GM18519 (cell line): ENCODE measurements around the gene ACSL1.
"Not testable (repeated sequence)": the region's sequence is repeated elsewhere in the genome, so short reads cannot be mapped to it uniquely, and the experiment has no call there.

Experiments
- ATAC-seq: cut with Tn5 transposase; IDR thresholded peaks from one replicate; pipeline ENCODE4 v1.9.1; 2021; ENCODE audit warnings: mild to moderate bottlenecking, moderate library complexity; ENCODE audit not compliant: unreplicated experiment, low FRiP score

ACSL1 gene

DNA sequence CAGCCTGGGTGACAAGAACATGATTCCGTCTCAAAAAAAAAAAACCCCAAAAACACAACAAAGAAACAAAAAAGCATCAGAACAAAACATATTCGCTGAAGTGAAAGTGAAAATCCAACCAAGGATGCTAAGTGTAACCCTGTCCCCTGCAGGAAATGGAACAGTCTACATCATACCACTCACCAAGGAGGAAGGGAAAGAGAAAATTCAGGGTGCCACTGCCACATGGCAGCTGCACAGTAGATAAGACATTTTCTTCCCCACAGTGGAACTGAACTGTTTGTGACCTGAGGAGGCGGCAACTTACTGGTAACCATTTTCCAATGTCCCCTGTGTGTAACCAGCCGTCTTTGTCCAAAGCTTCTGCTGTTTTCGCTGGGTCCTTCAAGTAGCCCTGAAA is 63.7 kb downstream of the ACSL1 start:
- ATAC-seq, result peak; percentile 81

DNA sequence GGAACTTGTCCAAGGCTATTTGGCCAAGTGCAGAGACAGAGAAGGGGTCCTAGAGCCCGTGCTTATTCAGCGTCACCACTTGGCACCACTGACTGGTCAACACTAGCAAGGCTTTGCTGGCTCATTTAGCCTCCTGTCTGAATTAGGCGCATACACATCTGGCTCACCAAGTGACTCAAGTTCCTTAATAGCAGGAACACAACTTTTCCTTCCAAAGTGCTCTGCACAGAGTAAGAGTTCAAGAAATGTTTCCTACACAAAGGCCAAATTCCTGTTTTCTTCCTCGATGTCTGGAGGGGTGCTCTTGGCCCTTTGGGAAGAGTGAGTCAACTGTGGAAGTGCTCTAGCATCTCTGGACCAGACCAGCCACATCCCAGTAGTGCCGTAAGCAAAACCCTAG is 65.1 kb downstream of the ACSL1 start:
- no peak for ATAC-seq

DNA sequence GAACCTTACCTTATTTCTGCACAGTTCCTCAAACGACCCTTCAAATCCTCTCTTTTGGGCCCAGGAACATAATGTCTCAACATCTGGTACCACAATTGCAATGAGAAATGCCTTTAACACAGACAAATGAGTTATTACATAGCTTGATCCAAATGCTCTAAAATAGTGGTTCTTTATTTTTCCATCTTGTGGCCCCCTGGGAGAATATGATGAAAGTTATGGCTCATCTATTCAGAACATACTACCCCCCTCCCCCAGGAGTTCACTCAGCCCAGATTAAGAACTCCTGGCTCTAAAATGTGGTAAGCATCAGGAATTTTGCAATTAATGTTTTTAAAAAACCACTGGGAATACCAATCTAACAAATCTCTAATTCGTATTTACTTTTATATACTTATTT is 68.0 kb downstream of the ACSL1 start:
- ATAC-seq, result no peak

DNA sequence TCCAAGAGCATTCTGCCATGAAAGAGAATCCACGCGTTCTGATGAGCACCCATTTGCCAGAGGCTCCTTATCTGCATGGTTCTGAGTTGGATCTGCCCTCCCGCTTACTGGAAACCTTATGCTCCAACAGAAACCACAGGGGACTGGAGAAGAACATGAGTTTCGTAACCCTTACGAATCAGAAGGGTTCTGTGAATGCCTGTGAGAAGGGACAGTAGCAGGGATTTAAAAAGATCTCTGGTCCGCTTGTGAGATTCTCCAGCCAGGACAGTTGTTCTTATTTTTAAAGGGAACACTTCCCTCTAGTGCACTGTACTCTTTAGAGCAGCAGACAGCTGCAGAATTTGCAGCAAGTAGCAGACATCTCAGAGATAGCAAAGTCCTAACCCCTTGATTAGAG is 69.4 kb downstream of the ACSL1 start:
- ATAC-seq, result no peak

DNA sequence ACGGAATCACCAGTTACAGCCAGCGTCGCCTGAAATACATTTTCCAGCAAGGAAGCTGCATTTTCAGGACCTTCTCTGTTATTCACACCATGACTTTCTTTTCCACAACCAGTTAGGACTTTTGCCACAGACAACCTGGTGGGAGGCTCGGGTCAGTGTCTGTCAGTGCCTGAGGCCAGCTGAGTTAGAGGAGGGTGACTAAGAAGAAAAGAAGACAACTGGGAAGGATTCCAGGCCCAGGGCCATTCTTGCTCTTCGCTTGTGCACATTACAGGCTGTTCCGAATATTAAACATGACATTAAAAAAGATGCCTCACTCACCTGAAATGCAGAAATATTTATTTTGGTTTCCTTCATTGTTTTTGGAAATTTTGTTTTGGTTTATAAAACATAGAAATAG is 70.5 kb downstream of the ACSL1 start:
- ATAC-seq, result no peak

DNA sequence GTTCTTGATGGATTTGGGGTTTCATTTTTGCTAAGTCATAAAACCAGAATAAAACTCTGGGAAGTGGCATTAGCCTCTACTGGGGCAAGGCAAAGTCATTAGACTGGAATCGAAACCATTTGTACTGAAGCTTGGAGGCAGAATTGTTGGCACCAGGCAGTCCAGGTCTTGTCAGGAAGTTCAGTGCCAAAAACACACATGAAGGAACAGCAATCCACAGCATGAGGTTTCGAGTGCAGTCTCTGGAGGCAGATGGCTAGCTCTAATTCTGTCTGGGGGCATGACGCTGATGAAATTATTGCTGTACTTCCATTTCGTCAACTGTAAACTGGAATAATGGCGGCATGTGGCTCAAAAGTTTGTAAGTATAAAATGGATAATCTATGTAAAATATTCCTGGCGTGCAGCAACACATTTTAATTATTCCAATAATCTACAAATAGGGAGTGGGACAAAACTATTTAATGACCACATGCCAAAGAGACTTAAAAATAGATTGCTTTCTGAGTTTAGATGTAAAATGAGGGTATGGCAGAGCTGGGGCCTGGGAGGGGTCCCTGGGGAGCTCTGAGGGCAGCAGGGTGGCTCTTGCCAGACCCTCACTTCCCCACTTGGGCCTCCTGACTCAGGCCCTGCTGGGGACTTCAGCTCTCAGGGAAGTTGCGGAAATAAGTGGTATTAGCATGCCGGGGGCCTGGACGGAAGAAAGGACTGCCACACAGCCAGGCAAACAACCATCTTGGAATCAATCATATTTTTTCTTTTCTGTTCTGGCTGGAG is 73.1 kb downstream of the ACSL1 start:
- no peak for ATAC-seq

DNA sequence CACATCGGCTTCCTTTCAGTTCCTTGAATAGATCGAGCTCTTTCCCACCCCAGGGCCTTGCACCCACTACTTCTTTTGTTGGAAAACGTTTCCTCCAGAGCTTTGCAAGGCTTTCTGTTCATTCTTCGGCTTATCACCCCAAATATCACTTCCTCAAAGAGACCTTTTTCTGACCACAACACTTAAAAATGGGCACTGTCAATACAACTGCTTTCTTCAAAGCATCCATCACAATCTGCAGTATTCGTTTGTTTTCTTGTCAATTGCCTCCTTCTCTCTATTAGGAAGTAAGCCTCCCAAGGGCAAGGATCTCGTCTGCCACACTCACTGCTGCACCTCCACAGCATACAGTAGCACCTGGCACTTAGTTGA is 74.2 kb downstream of the ACSL1 start:
- no peak for ATAC-seq

DNA sequence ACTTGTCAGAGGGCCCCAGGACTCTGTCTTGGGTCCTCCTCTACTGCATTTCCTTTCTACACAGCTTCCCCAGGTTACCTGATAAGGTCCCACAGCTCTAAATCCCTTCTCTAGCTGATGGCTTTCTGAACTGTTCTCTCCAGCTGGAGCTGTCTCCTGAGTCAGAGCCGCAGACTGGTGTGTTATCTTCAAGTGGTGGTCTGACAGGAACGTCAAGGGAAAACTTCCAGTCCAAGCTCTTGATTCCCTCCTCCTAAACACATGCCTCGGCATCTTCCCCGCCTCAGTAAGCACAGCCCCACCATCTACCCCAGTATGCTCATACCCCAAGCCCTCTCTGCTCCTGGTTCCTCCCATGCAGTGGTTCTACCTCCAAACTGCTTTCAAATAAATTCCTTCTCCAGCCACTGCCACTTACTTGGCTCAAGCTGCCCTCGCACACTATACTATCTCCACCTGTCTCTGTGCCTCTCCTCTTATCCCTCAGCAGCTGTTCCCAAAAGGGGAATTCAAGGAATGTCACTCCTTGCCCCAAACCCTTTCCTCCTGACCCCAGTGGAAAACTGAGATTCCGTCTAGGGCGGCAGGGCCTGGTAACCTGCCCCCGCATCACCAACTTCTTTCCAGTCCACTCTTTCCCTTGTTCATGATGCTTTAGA is 74.7 kb downstream of the ACSL1 start:
- ATAC-seq, result no peak

DNA sequence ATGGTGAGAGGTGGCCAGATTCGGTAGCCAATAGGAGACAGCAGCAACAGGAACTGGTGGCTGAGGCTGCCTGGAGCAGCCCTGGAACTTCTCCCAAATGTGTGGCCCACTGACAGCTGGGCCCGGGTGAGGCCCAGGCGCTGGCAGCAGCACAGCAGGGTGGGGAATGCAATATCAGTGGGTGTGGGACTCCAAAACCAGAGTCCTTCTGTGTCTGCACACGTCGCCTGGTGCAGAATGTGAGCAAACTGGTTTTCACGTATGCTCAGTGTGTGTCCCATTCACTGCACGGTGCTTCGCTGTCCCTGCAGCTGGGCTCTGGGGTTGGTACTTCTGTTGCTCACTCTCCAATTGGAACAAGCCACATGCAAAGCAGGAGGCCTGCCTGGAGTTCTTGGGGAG is 77.5 kb downstream of the ACSL1 start:
- ATAC-seq, result no peak

DNA sequence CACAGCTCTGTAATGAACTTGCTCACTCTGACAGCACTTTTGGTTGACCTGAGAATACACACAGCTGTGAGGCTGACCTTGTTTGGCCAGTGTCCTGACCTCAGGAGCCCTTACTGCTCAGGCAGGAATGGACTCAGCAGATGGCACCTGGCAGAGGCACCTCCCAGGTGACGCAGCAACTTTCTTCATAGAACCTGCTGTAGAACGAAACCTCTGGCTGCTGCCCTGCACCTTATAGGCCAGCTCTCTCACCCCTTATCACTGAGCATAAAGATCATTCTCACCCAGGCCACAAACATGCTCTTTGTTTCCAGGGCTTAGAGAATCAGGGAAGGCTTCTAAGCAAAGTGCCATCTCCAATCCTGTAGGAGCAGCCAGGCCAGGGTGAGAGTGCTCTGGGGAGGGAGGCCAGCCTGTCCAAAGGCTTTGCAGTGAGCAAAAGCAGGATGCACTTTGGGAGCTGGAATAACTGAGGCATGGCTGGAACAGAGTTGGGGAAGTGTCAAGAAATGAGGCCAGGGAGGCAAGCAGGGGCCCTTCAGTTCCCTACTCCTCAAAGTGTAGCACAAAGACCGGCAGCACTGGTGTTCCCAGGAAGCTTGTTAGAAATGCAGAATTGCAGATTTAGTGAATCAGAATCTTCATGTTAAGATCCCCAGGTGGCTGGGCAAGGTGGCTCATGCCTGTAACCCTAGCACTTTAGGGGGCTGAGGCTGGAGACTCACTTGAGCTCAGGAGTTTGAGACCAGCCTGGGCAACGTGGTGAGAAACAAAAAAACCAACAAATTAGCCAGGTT is 78.5 kb downstream of the ACSL1 start:
- no peak for ATAC-seq

DNA sequence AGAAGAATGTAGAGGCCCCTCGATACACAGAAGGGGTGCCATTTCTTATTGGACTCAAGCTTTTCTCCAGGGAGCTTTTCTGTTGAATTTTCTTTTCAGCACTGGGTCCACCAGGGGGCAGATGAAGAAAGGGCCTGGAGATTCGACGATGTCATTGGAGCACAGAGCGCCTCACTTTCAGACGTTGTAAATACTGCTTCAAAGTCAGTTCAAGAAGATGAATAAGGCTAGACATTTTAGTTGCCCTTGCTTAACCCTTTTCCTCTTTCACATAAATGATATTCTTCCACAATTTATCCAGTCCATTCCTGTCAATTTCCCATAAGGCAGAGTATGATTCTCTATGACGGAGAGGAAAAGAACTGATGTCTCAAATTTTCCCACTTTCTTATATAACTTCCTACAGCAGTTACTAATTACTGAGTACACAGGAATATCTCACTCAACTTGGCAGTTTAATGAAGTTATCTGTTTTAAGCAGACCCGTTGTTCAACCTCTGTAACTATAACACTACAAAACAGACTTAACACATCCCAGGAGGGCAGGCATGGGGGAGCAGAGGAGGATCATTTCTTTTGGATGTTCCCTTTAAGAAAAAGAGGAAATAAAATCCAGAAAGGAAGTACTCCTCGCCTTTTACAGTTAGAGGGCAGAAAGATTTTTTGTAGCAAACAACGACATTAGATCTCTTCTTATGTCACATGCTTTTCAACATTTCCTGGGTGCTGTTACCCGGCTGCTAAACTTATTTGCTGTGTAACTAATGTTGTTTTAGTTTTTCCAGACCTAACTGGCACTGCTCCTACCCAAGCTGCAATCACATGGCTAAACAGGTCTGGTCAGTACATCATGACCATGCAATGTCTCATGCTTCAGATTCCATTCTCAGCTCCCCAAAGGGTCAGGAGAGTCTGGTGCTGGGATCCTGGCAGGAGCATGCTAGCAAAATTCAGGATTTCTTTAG is 79.7 kb downstream of the ACSL1 start:
- ATAC-seq, result no peak

DNA sequence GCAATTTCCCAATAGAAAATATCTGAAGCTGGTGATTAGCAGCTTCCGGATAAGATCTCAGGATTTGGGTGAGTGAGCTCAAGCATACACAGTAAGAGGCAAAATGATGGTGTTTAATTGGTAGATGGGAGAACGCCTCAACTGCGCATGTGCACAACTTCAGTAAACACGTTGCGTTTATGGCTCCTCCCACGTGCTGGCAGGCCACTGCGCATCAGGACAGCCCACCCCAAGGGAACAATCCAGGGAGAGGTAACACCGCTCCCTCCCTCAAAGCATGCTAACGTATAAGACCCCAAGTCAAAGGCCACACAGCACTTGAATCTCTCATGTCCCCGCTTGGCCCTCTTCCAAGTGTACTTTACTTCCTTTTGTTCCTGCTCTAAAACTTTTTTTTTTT is 81.5 kb downstream of the ACSL1 start:
- ATAC-seq, result no peak

DNA sequence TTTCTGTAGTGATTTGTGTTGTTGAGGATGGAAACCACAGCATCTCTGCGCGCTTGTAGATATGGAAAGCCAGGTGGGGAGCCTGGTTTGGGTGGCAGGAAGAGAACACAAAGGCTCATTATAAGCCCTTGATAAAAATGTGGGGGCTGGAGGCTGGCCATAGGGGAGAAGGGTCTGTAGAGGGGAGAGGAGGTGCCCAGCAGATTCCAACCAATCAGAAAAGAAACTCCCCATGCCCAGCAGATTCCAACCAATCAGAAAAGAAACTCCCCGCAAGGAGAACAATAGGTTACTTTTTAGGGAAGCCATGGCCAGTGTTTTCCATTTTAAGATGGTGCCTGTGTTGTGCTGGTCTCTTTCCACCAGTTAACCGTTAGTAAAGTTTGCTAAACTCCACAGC is 82.1 kb downstream of the ACSL1 start:
- no peak for ATAC-seq

DNA sequence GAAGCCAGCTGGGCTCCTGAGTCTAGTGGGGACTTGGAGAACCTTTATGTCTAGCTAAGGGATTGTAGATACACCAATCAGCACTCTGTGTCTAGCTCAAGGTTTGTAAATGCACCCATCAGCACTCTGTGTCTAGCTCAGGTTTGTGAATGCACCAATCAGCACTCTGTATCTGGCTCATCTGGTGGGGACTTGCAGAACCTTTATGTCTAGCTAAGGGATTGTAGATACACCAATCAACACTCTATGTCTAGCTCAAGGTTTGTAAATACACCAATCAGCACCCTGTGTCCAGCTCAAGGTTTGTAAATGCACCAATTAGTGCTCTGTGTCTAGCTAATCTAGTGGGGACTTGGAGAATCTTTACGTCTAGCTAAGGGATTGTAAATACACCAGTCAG is 84.1 kb downstream of the ACSL1 start:
- not testable (repeated sequence) for ATAC-seq

DNA sequence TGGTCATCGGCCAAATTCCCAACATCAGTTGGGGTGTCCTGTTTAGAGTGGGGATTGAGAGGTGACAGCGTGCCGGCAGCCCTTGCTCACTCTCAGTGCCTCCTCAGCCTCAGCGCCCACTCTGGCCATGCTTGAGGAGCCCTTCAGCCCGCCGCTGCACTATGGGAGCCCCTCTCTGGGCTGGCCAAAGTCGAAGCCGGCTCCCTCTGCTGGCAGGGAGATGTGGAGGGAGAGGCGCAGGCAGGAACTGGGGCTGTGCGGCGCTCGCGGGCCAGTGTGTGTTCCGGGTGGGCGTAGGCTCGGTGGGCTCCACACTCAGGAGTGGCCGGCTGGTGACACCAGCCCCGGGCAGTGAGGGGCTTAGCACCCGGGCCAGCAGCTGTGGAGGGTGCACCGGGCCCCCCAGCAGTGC is 84.8 kb downstream of the ACSL1 start:
- no peak for ATAC-seq

DNA sequence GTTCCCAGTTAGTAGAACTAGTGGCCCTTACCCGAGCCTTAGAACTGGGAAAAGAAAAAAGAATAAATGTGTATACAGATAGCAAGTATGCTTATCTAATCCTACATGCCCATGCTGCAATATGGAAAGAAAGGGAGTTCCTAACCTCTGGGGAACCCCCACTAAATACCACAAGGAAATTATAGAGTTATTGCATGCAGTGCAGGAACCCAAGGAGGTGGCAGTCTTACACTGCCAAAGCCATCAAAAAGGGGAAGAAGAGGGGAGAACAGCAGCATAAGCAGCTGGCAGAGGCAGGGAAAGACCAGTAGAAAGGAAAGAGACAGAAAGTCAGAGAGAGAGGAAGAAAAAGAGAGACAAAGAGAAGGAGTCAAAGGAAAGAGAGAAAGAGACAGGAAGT is 86.2 kb downstream of the ACSL1 start:
- not testable (repeated sequence) for ATAC-seq

DNA sequence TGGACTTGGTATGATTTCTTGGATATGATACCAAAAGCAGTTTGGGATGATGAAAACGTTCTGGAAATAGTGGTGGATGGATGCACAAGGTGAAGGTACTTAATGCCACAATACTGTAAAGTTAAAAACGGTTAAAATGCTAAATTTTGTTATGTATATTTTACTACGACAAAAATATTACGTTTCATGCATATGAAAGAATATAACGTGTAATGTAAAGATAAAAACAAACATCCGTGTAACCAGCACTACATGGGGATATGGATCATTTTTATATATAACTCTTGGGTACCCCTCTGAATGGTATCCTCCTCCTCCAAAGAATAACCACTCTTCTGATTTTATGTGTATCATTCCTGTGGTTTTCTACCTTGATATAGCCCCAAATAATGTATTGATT is 91.0 kb downstream of the ACSL1 start:
- ATAC-seq, result no peak

DNA sequence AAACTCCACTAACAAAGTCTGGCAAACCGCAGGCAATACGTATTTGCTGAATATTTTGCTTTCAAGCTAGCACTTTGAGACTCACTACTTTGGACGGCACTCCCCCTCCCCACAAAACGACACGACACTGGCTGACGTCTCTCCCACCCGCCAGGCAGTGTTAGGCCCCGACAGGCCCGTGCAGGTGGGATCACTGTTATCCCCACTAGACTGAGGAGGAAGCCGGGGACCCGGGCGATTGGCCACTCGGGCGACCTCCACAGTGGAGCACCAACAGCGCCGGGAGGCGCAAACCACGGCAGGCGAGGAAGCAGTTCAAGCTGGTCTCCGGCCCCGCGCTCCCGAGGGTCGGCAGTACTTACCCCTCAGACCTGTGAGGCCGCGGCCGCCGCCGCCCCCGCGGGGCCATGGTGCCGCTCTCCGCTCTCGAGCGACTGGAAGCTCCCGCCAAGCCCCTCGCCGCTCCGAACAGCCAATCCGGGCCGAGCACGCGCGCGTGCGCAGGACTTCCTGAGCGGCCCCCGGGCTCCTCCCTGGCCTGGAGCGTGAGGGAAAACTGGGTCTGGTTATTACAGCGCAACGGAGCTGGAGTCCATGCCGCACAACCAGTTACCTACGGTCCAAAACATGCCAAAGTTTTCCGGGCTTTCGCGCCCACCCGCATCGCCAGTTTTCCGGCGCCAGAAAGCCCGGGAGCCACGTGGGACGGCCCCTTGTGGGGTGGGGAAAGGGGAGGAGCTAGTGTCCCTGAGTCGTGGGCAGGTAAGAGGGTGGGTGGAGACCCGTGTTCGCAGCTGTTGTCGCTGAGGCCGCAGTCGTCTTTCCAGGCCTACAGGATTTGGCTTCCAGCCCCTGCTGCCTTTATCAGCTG is 91.9 kb downstream of the ACSL1 start, which contains the start of gene CENPU:
Gene CENPU (minus strand): TSS at position 443 of the 871 bp plus-strand sequence. CDS start 34 bp downstream, at position 409.
- ATAC-seq, result peak; percentile 88

DNA sequence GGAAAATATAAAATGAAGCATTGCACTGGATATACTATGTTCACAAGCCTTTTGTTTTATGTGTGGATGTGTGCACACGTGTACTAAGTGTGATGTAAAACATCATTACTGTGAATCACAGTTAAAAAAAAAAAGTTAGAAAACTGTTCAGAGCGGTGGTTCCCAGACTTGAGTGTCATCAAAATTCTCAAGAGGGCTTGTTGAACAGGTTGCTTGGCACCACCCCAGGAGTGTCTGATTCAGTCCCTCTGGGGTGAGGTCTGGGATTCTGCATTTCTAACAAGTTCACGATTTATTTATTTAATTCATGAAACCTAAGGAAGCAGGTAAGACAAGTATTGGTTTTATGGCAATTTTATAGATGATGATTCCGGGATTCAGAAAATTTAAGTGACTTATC is 93.6 kb downstream of the ACSL1 start:
- ATAC-seq, result no peak
